Hepatocyte (in vitro differentiated cells): ENCODE measurements around the gene TMEM123.

Experiments used
- CTCF ChIP-seq: fragments of 200-600 bp; sonication (generic); IDR thresholded peaks from 2 replicates; pipeline ENCODE4 v1.5.1; 2016; ENCODE audit warnings: antibody characterized with exemption, mild to moderate bottlenecking; ENCODE audit not compliant: poor library complexity
- EZH2 ChIP-seq: fragments of 200-600 bp; sonication (generic); IDR thresholded peaks from 2 replicates; pipeline ENCODE4 v1.6.1; 2016; ENCODE audit warnings: antibody characterized with exemption, mild to moderate bottlenecking, borderline replicate concordance
- EZH2phosphoT487 ChIP-seq: fragments of 200-600 bp; sonication (generic); IDR thresholded peaks from one replicate; pipeline ENCODE4 v1.6.1; 2018; ENCODE audit warnings: antibody characterized with exemption, mild to moderate bottlenecking, low read depth, moderate library complexity; ENCODE audit not compliant: unreplicated experiment, severe bottlenecking

GRCh38 chr11:102456381-102456780, 3.8 kb upstream of the TMEM123 start:
- no peak for TF ChIP-seq CTCF
- no peak for TF ChIP-seq EZH2
- TF ChIP-seq EZH2phosphoT487: no peak
